Neutrophil (primary cell): ENCODE results near the gene MTMR12.

ENCODE experiments used
- H3K27ac ChIP-seq: fragments of 200-600 bp; sonication (generic); 2 replicates; pipeline ENCODE4 v1.5.1; 2016; ENCODE audit warnings: mild to moderate bottlenecking, moderate library complexity
- H3K27me3 ChIP-seq: fragments of 200-600 bp; sonication (generic); 2 replicates; pipeline ENCODE4 v1.6.0; 2016; ENCODE audit warnings: mild to moderate bottlenecking
- H3K36me3 ChIP-seq: fragments of 200-600 bp; sonication (generic); 2 replicates; pipeline ENCODE4 v1.5.1; 2017
- H3K4me1 ChIP-seq, 2 experiments: fragments of 200-600 bp in 1 of 2; sonication (generic) in 1 of 2; 1 replicate in 1 of 2; 2 replicates in 1 of 2; pipeline versions ENCODE4 v1.5.1 to v1.6.1; 2013 to 2016; ENCODE audit warnings: low read depth in 1 of 2, low read length in 1 of 2, mild to moderate bottlenecking in 1 of 2, moderate library complexity in 1 of 2; ENCODE audit not compliant: control insufficient read depth in 1 of 2, insufficient read depth in 1 of 2
- H3K4me3 ChIP-seq, 2 experiments: fragments of 200-600 bp in 1 of 2; sonication (generic) in 1 of 2; 1 replicate in 1 of 2; 2 replicates in 1 of 2; pipeline ENCODE4 v1.5.1; 2013 to 2016; ENCODE audit warnings: low read depth in 1 of 2, low read length in 1 of 2, mild to moderate bottlenecking in 1 of 2, moderate library complexity in 1 of 2
- H3K9me3 ChIP-seq: fragments of 200-600 bp; sonication (generic); 2 replicates; pipeline ENCODE4 v1.5.1; 2016
- TF ChIP-seq, protein P1 (sequence below): fragments of 200-600 bp; sonication (generic); IDR thresholded peaks from 2 replicates; pipeline ENCODE4 v1.5.1; 2016; ENCODE audit warnings: antibody characterized with exemption

The MTMR12 gene

GRCh38 chr5:32230356-32231099, 82.2 kb downstream of the MTMR12 start:
- Histone ChIP-seq H3K9me3 (no peaks in the 10 kb centered on the region), H3K4me1 (peaks cover 22 to 26% of the 10 kb centered on the region in 2 experiments), H3K4me3 (no peak overlapping the region), H3K27ac (no peak overlapping the region), H3K27me3 (no peaks in the 10 kb centered on the region), H3K36me3 (peaks cover 8% of the 10 kb centered on the region)
- TF ChIP-seq, protein P1, sequence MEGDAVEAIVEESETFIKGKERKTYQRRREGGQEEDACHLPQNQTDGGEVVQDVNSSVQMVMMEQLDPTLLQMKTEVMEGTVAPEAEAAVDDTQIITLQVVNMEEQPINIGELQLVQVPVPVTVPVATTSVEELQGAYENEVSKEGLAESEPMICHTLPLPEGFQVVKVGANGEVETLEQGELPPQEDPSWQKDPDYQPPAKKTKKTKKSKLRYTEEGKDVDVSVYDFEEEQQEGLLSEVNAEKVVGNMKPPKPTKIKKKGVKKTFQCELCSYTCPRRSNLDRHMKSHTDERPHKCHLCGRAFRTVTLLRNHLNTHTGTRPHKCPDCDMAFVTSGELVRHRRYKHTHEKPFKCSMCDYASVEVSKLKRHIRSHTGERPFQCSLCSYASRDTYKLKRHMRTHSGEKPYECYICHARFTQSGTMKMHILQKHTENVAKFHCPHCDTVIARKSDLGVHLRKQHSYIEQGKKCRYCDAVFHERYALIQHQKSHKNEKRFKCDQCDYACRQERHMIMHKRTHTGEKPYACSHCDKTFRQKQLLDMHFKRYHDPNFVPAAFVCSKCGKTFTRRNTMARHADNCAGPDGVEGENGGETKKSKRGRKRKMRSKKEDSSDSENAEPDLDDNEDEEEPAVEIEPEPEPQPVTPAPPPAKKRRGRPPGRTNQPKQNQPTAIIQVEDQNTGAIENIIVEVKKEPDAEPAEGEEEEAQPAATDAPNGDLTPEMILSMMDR: no peak

- H3K4me3 ChIP-seq: no peak overlapping the region
- TF ChIP-seq, protein P1: no peak
- peaks cover 5% of the 10 kb centered on the region for H3K36me3 ChIP-seq
- peaks cover 22 to 26% of the 10 kb centered on the region in 2 experiments for H3K4me1 ChIP-seq
- no peaks in the 10 kb centered on the region for H3K9me3 ChIP-seq
- no peak overlapping the region for H3K27ac ChIP-seq
- no peaks in the 10 kb centered on the region for H3K27me3 ChIP-seq
Measured at GRCh38 chr5:32229586-32229985, 83.2 kb downstream of the MTMR12 start.

GRCh38 chr5:32228816-32229215, 83.9 kb downstream of the MTMR12 start:
- no peaks in the 10 kb centered on the region for H3K9me3 ChIP-seq
- H3K27ac ChIP-seq: no peak overlapping the region
- no peaks in the 10 kb centered on the region for H3K36me3 ChIP-seq
- TF ChIP-seq, protein P1: no peak
- H3K27me3 ChIP-seq: no peaks in the 10 kb centered on the region
- no peak overlapping the region for H3K4me3 ChIP-seq
- peaks cover 22 to 25% of the 10 kb centered on the region in 2 experiments for H3K4me1 ChIP-seq

- TF ChIP-seq, protein P1: no peak
- Histone ChIP-seq H3K9me3 (no peaks in the 10 kb centered on the region), H3K27ac (no peak overlapping the region), H3K27me3 (no peaks in the 10 kb centered on the region), H3K4me3 (no peak overlapping the region), H3K4me1 (no peaks in the 10 kb centered on the region), H3K36me3 (no peaks in the 10 kb centered on the region)
Measured at GRCh38 chr5:32225445-32225844, 87.3 kb downstream of the MTMR12 start.

DNA sequence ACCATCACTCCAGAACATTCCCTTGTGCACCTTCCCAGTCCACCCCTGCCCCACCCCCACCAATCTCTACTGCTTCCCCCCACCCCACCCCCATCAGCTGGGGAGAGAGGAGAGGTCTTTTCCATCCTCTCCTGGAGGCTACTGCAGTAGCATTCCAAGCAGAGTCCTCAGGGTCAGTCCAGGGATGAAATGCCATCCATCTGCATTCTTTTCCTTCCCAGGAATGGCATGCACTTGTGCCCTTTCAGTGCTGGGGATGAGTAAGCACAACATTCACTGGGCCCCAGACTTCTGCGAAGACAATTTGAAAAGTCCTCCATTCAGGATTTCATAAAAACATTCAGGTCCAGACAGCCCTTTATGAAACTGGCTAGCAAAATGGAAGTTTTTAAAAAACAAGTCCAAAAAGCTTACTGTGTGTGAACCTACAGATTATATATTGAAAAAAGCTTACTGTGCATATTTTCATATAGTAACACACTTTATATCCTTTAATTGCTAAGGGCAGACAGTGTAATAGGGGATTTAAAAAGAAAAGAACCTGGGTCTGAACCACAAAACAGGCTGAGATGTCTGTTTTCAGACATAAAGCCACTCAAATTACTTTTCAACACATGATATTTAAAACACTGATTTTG, 88.6 kb downstream of the MTMR12 start:
- H3K27me3 ChIP-seq: no peaks in the 10 kb centered on the region
- H3K27ac ChIP-seq: no peak overlapping the region
- H3K36me3 ChIP-seq: no peaks in the 10 kb centered on the region

More for the DNA sequence above, 88.6 kb downstream of the MTMR12 start:
- no peak overlapping the region for H3K4me3 ChIP-seq
- H3K4me1 ChIP-seq: no peaks in the 10 kb centered on the region
- TF ChIP-seq, protein P1: no peak
- H3K9me3 ChIP-seq: no peaks in the 10 kb centered on the region
